ENCODE data around the gene OIP5.
"Not testable (repeated sequence)": the region's sequence is repeated elsewhere in the genome, so short reads cannot be mapped to it uniquely, and the experiment has no call there.

- not testable (repeated sequence) for TF ChIP-seq TAF1, POLR2A, POLR2AphosphoS5 (IDR thresholded peaks at IDR 0.05; ENCODE audit: low read depth, low read length)
Measured at GRCh38 chr15:41301139-41301538, 31.3 kb downstream of the OIP5 start.
